ENCODE measurements around the gene SLC6A6. TPM values are rescaled to one million over a fixed set of nuclear protein-coding genes. Genes with fewer than 3 reads are reported as not detected.

SLC6A6 gene
- total RNA-seq, 1 experiment from 2014 or later, result 211 TPM

DNA sequence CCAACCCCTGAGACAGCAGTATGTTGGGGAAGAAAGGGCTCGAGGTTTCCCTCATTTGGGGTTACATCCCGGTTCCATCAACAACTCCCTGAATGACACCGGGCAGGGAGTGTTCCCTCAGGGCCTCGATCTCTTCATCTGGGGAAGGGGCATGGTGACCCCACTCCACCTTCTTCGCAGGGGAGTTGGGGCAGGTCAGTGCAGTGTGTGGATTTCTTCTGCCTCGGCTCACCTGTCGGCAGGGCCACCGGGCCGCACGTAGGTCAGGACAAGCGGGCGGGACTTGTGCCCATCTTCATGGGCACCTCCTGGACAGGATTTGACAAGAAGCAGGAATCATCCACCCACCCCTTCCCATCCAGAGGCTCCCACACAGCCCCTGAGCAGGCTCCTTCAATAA is 120.4 kb downstream of the SLC6A6 start (continued):
- TF ChIP-seq ZNF317 (CRISPR knock-in tag; IDR thresholded peaks at IDR 0.05; ENCODE audit: borderline replicate concordance, low read depth) (no peak), ELF4 (CRISPR knock-in tag; IDR thresholded peaks at IDR 0.05; ENCODE audit: low read depth) (no peak), TEAD1 (CRISPR knock-in tag; IDR thresholded peaks at IDR 0.05) (no peak), ZNF416 (CRISPR knock-in tag; IDR thresholded peaks at IDR 0.05) (no peak), ESRRA (CRISPR knock-in tag; IDR thresholded peaks at IDR 0.05; ENCODE audit: borderline replicate concordance) (no peak)

DNA sequence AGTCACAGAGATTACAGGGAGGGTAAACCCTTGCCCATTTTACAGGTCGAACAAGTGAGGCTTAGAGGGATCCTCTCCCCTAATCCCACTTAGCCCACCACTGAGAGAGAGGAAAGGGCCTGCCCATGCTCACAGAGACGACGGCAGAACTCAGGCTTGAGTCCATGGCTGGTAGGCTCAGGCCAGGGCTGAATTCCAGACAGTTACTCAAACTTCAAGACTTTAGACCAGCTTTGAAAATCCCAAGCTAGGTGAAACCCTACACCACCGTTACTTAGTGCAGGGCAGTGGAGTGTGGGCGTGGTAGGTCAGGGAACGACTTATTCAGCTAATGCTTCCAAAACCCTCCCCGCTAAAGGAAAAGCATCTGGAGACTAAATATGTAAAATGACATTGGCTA is 121.4 kb downstream of the SLC6A6 start:
- TF ChIP-seq, protein P1, sequence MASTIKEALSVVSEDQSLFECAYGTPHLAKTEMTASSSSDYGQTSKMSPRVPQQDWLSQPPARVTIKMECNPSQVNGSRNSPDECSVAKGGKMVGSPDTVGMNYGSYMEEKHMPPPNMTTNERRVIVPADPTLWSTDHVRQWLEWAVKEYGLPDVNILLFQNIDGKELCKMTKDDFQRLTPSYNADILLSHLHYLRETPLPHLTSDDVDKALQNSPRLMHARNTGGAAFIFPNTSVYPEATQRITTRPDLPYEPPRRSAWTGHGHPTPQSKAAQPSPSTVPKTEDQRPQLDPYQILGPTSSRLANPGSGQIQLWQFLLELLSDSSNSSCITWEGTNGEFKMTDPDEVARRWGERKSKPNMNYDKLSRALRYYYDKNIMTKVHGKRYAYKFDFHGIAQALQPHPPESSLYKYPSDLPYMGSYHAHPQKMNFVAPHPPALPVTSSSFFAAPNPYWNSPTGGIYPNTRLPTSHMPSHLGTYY (CRISPR knock-in tag; IDR thresholded peaks at IDR 0.05), result no peak
- no peak for TF ChIP-seq ZNF121 (CRISPR knock-in tag; IDR thresholded peaks at IDR 0.05)
- TF ChIP-seq CREM (CRISPR knock-in tag; IDR thresholded peaks at IDR 0.05), result no peak
- TF ChIP-seq, protein P2, sequence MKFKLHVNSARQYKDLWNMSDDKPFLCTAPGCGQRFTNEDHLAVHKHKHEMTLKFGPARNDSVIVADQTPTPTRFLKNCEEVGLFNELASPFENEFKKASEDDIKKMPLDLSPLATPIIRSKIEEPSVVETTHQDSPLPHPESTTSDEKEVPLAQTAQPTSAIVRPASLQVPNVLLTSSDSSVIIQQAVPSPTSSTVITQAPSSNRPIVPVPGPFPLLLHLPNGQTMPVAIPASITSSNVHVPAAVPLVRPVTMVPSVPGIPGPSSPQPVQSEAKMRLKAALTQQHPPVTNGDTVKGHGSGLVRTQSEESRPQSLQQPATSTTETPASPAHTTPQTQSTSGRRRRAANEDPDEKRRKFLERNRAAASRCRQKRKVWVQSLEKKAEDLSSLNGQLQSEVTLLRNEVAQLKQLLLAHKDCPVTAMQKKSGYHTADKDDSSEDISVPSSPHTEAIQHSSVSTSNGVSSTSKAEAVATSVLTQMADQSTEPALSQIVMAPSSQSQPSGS (CRISPR knock-in tag; IDR thresholded peaks at IDR 0.05; ENCODE audit: borderline replicate concordance, low read depth), result no peak
- TF ChIP-seq ZBTB21 (CRISPR knock-in tag; IDR thresholded peaks at IDR 0.05; ENCODE audit: borderline replicate concordance), result no peak
- TF ChIP-seq IRF2 (CRISPR knock-in tag; IDR thresholded peaks at IDR 0.05; ENCODE audit: borderline replicate concordance, low read depth), result no peak
- TF ChIP-seq ZNF671 (CRISPR knock-in tag; IDR thresholded peaks at IDR 0.05), result no peak
- TF ChIP-seq, protein P3, sequence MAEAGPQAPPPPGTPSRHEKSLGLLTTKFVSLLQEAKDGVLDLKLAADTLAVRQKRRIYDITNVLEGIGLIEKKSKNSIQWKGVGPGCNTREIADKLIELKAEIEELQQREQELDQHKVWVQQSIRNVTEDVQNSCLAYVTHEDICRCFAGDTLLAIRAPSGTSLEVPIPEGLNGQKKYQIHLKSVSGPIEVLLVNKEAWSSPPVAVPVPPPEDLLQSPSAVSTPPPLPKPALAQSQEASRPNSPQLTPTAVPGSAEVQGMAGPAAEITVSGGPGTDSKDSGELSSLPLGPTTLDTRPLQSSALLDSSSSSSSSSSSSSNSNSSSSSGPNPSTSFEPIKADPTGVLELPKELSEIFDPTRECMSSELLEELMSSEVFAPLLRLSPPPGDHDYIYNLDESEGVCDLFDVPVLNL (CRISPR knock-in tag; IDR thresholded peaks at IDR 0.05; ENCODE audit: borderline replicate concordance, low read depth), result no peak
- no peak for ATAC-seq
- no peak overlapping the region for H3K27ac Mint-ChIP-seq
- POLR2A ChIA-PET, result no interaction called here
- no peak overlapping the region for H3K4me3 Mint-ChIP-seq
- H3K27me3 Mint-ChIP-seq (ENCODE audit: low read depth), result no peaks in the 10 kb centered on the region; the same call in 1 of the 2 replicates
- no peaks in the 10 kb centered on the region for H3K9me3 Mint-ChIP-seq
- no peak for DNase-seq (ENCODE audit: low spot score)
- no peaks in the 10 kb centered on the region for H3K36me3 Mint-ChIP-seq
- CTCF ChIA-PET, result interaction anchor here (1.3 to 2.5 kb wide), 4 partner anchors 9 to 15 kb away, joined by 4 to 6 read pairs (median 5); no protein-coding TSS in a partner anchor
- H3K4me1 Mint-ChIP-seq, result peaks cover 22% of the 10 kb centered on the region

DNA sequence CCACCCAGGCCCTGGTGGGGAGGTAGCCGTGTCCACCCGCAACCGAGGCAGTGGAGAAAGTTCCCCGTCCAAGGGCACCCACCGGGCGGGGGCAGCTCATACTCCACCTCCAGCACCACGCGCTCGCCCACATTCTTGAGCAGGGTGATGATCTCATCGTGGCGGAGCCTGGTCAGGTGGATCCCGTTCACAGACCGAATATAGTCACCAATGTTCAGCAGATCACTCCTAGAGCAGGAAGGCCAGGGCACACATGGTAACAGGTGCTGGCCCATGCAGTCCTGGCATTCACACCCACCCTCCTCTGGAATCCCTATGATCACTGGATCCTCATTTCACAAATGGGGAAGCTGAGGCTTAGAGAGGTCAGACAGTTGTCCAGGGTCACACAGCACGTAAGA is 121.9 kb downstream of the SLC6A6 start:
- no peaks in the 10 kb centered on the region for H3K36me3 Mint-ChIP-seq
- TF ChIP-seq, protein P4, sequence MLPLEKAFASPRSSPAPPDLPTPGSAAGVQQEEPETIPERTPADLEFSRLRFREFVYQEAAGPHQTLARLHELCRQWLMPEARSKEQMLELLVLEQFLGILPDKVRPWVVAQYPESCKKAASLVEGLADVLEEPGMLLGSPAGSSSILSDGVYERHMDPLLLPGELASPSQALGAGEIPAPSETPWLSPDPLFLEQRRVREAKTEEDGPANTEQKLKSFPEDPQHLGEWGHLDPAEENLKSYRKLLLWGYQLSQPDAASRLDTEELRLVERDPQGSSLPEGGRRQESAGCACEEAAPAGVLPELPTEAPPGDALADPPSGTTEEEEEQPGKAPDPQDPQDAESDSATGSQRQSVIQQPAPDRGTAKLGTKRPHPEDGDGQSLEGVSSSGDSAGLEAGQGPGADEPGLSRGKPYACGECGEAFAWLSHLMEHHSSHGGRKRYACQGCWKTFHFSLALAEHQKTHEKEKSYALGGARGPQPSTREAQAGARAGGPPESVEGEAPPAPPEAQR (CRISPR knock-in tag; IDR thresholded peaks at IDR 0.05), result no peak
- TF ChIP-seq CREB1 (CRISPR knock-in tag; IDR thresholded peaks at IDR 0.05) (no peak), SMAD3 (CRISPR knock-in tag; IDR thresholded peaks at IDR 0.05; ENCODE audit: borderline replicate concordance) (no peak), CBFB (CRISPR knock-in tag; IDR thresholded peaks at IDR 0.05; ENCODE audit: low read depth) (no peak), ZNF138 (CRISPR knock-in tag; conservative IDR thresholded peaks at IDR 0.05) (no peak), FOXP1 (CRISPR knock-in tag; IDR thresholded peaks at IDR 0.05; ENCODE audit: borderline replicate concordance) (no peak), RELA (CRISPR knock-in tag; IDR thresholded peaks at IDR 0.05; ENCODE audit: borderline replicate concordance) (no peak), ELF4 (CRISPR knock-in tag; IDR thresholded peaks at IDR 0.05; ENCODE audit: low read depth) (no peak)
- TF ChIP-seq, protein P5, sequence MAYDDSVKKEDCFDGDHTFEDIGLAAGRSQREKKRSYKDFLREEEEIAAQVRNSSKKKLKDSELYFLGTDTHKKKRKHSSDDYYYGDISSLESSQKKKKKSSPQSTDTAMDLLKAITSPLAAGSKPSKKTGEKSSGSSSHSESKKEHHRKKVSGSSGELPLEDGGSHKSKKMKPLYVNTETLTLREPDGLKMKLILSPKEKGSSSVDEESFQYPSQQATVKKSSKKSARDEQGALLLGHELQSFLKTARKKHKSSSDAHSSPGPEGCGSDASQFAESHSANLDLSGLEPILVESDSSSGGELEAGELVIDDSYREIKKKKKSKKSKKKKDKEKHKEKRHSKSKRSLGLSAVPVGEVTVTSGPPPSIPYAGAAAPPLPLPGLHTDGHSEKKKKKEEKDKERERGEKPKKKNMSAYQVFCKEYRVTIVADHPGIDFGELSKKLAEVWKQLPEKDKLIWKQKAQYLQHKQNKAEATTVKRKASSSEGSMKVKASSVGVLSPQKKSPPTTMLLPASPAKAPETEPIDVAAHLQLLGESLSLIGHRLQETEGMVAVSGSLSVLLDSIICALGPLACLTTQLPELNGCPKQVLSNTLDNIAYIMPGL (CRISPR knock-in tag; IDR thresholded peaks at IDR 0.05), result no peak
- TF ChIP-seq, protein P6, sequence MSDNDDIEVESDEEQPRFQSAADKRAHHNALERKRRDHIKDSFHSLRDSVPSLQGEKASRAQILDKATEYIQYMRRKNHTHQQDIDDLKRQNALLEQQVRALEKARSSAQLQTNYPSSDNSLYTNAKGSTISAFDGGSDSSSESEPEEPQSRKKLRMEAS (CRISPR knock-in tag; IDR thresholded peaks at IDR 0.05), result no peak
- TF ChIP-seq, protein P7, sequence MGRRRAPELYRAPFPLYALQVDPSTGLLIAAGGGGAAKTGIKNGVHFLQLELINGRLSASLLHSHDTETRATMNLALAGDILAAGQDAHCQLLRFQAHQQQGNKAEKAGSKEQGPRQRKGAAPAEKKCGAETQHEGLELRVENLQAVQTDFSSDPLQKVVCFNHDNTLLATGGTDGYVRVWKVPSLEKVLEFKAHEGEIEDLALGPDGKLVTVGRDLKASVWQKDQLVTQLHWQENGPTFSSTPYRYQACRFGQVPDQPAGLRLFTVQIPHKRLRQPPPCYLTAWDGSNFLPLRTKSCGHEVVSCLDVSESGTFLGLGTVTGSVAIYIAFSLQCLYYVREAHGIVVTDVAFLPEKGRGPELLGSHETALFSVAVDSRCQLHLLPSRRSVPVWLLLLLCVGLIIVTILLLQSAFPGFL (CRISPR knock-in tag; IDR thresholded peaks at IDR 0.05; ENCODE audit: borderline replicate concordance), result no peak
- no peaks in the 10 kb centered on the region; the same call in 1 of the 2 replicates for H3K27me3 Mint-ChIP-seq (ENCODE audit: low read depth)
- POLR2A ChIA-PET, result no interaction called here
- CTCF ChIA-PET, result interaction anchor here (1.3 to 2.5 kb wide), 4 partner anchors 8 to 15 kb away, joined by 4 to 6 read pairs (median 5); no protein-coding TSS in a partner anchor
- no peaks in the 10 kb centered on the region for H3K9me3 Mint-ChIP-seq
- no peak for DNase-seq (ENCODE audit: low spot score)
- ATAC-seq, result no peak
- no peak overlapping the region for H3K27ac Mint-ChIP-seq
- H3K4me3 Mint-ChIP-seq, result no peak overlapping the region
- H3K4me1 Mint-ChIP-seq, result peaks cover 22% of the 10 kb centered on the region
